Keratinocyte (primary cell): ENCODE results near the gene ST6GAL1.

Source experiments
- EZH2 ChIP-seq: IDR thresholded peaks from one replicate; pipeline ENCODE4 v1.6.1; 2012; ENCODE audit warnings: inconsistent platforms, mild to moderate bottlenecking, low read length, moderate library complexity
- TF ChIP-seq, protein P1 (sequence below), 3 experiments: IDR thresholded peaks in 1 of 3; conservative IDR thresholded peaks in 1 of 3; optimal IDR thresholded peaks in 1 of 3; 2 replicates in 2 of 3; 3 replicates in 1 of 3; pipeline versions ENCODE3 to v1.5.1; 2011; ENCODE audit warnings: low read length in 3 of 3, mild to moderate bottlenecking in 3 of 3, moderate library complexity in 2 of 3, control low read depth in 1 of 3, inconsistent platforms in 1 of 3; ENCODE audit not compliant: insufficient read depth in 2 of 3; ENCODE audit errors: extremely low read depth in 1 of 3

- TF ChIP-seq, protein P1, sequence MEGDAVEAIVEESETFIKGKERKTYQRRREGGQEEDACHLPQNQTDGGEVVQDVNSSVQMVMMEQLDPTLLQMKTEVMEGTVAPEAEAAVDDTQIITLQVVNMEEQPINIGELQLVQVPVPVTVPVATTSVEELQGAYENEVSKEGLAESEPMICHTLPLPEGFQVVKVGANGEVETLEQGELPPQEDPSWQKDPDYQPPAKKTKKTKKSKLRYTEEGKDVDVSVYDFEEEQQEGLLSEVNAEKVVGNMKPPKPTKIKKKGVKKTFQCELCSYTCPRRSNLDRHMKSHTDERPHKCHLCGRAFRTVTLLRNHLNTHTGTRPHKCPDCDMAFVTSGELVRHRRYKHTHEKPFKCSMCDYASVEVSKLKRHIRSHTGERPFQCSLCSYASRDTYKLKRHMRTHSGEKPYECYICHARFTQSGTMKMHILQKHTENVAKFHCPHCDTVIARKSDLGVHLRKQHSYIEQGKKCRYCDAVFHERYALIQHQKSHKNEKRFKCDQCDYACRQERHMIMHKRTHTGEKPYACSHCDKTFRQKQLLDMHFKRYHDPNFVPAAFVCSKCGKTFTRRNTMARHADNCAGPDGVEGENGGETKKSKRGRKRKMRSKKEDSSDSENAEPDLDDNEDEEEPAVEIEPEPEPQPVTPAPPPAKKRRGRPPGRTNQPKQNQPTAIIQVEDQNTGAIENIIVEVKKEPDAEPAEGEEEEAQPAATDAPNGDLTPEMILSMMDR (optimal IDR thresholded peaks at IDR 0.05 in 1 of 3, IDR thresholded peaks at IDR 0.05 in 1 of 3, conservative IDR thresholded peaks at IDR 0.05 in 1 of 3; ENCODE audit: extremely low read depth in 1 of 3, insufficient read depth in 2 of 3, low read length in 3 of 3) = no peak
- TF ChIP-seq EZH2 = no peak
Observed at GRCh38 chr3:186932281-186933181, 2.2 kb downstream of the ST6GAL1 start.
